ENCODE data around the gene NAP1L1.

NAP1L1 gene

DNA sequence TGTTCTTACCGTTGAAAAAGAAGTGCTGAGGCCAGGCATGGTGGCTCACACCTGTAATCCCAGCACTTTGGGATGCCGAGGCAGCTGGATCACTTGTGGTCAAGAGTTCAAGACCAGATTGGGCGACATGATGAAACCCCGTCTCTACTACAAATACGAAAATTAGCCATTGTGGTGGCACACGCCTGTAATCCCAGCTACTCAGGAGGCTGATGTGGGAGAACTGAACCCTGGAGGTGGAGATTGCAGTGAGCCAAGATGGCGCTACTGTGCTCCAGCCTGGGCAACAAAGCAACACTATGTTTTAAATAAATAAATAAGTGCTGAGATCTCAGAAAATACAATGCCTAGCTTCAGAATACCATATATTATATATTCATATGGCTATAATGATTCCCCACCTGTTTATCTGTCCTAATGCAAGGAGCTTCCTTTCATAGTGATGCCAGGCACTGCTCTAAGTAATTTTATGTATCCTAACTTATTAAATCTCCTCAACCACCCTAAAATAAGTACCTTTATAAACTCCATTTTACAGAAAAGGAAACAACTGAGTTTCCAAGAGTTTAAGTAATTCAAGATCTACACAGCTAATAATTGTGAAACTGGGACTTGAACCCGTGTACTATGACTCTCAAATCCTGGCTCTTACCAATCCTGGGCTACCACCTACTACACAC is 60.2 kb downstream of the NAP1L1 start:
- H3K9me3 ChIP-seq, result no peaks in the 10 kb centered on the region
- no peak overlapping the region for H3K9ac ChIP-seq
- H3K27me3 ChIP-seq, result peaks cover 9% of the 10 kb centered on the region
- TF ChIP-seq Cebpa-rat (IDR thresholded peaks at IDR 0.05), result no peak
- H4K20me1 ChIP-seq, result no peaks in the 10 kb centered on the region
- 0 out of 2 replicates have a peak overlapping the region, but pooled peaks have one; percentile 3 for H3K4me2 ChIP-seq
- no peak overlapping the region for H3K27ac ChIP-seq
- no peaks in the 10 kb centered on the region for H3K36me3 ChIP-seq
- no peak overlapping the region for H3K4me3 ChIP-seq
- H3K4me1 ChIP-seq, result peaks cover 23% of the 10 kb centered on the region

DNA sequence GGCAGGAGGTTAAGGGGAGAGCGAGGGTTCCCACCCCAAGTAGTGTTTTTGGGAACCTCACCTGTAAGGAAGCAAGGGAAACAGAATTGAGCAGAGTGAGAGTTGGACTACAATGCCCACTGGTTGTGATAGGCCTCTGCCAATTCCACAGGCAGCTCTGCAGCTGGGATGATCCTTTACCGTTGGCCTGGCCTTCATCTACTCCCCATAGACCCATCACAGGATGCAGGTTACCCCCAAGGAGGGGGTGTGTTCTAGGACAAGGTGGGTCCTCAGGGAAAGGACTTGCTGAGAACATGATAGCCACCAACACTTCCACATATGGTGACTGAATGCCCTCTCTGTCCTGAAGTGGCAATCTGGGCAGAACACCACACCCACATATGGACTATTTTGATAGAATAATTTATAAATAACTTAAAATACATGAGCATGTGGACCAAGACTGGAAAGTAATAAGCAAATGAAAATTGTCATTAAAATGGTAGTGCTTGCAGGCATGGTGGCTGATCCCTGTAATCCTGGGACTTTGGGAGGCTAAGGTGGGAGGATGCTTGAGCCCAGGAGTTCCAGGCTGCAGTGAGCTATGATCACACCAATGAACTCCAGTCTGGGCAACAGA is 61.3 kb downstream of the NAP1L1 start:
- H3K9ac ChIP-seq, result no peak overlapping the region
- no peaks in the 10 kb centered on the region for H3K36me3 ChIP-seq
- H3K4me1 ChIP-seq, result peaks cover 23% of the 10 kb centered on the region
- H3K4me2 ChIP-seq, result no peak overlapping the region
- H3K27me3 ChIP-seq, result no peaks in the 10 kb centered on the region; the same call in 1 of the 2 replicates
- H4K20me1 ChIP-seq, result no peaks in the 10 kb centered on the region
- H3K27ac ChIP-seq, result no peak overlapping the region
- no peaks in the 10 kb centered on the region for H3K9me3 ChIP-seq
- TF ChIP-seq Cebpa-rat (IDR thresholded peaks at IDR 0.05), result no peak
- no peak overlapping the region for H3K4me3 ChIP-seq

GRCh38 chr12:76022506-76022905 is 62.0 kb downstream of the NAP1L1 start:
- no peak overlapping the region for H3K4me2 ChIP-seq
- TF ChIP-seq Cebpa-rat (IDR thresholded peaks at IDR 0.05), result no peak

GRCh38 chr12:76020731-76021672 is 63.5 kb downstream of the NAP1L1 start:
- Histone ChIP-seq H3K27me3 (no peaks in the 10 kb centered on the region), H3K4me3 (no peak overlapping the region), H4K20me1 (no peaks in the 10 kb centered on the region), H3K9ac (no peak overlapping the region), H3K36me3 (no peaks in the 10 kb centered on the region), H3K4me2 (peak overlapping the region; percentile 20), H3K9me3 (no peaks in the 10 kb centered on the region), H3K27ac (no peak overlapping the region), H3K4me1 (peaks cover 23% of the 10 kb centered on the region)
- no peak for TF ChIP-seq Cebpa-rat (IDR thresholded peaks at IDR 0.05)

More at GRCh38 chr12:76022506-76022905, 62.0 kb downstream of the NAP1L1 start:
- no peak overlapping the region for H3K9ac ChIP-seq
- H4K20me1 ChIP-seq, result no peaks in the 10 kb centered on the region
- no peaks in the 10 kb centered on the region for H3K36me3 ChIP-seq
- no peaks in the 10 kb centered on the region for H3K27me3 ChIP-seq
- H3K4me1 ChIP-seq, result peaks cover 23% of the 10 kb centered on the region
- H3K9me3 ChIP-seq, result no peaks in the 10 kb centered on the region
- no peak overlapping the region for H3K27ac ChIP-seq
- H3K4me3 ChIP-seq, result no peak overlapping the region

DNA sequence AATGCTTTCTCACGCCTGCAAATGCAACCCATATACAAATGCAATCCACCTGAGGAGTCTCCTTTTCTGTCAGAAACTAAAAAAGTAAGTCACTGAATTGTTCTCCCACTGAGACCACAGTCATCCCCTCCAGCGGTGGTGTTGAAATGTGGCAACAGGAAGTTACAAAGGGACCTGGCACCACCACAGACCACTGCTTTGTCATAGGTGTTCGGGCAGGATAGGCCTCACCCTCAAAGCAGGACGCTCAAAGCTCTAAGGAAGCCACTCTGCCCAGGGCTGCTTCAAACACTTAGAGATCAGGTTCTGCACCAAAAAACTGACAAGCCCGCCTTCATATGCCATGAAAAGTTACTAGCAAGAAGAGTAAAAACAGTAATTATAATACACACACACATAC is 64.2 kb downstream of the NAP1L1 start:
- peaks cover 23% of the 10 kb centered on the region for H3K4me1 ChIP-seq
- H3K9ac ChIP-seq, result no peak overlapping the region
- H3K9me3 ChIP-seq, result no peaks in the 10 kb centered on the region
- TF ChIP-seq Cebpa-rat (IDR thresholded peaks at IDR 0.05), result no peak
- no peak overlapping the region for H3K27ac ChIP-seq
- no peaks in the 10 kb centered on the region for H3K36me3 ChIP-seq
- H3K4me3 ChIP-seq, result no peak overlapping the region
- peak overlapping the region; percentile 20; the same call in 1 of the 2 replicates for H3K4me2 ChIP-seq
- no peaks in the 10 kb centered on the region for H3K27me3 ChIP-seq
- no peaks in the 10 kb centered on the region for H4K20me1 ChIP-seq

DNA sequence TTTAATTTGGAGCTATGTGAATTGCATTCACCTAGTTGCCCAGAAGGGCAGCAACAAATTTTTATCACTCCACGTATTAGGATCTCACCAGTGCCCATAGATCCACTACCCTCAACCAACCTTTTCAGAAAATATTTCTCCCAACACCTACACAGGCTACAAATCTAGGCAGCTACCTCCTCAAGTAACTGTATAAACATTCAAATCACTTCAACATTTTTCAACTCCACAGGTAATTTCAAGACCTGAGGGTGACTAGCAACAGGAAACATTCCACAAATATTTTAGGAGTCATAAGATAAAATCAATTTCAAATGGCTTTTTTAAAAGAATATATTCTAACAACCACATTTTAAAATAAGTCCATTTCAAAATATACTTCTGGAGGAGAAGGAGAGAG is 65.8 kb downstream of the NAP1L1 start:
- no peak overlapping the region for H3K27ac ChIP-seq

GRCh38 chr12:76018111-76018510 is 66.4 kb downstream of the NAP1L1 start:
- Histone ChIP-seq H3K4me1 (peaks cover 15% of the 10 kb centered on the region), H3K27ac (no peak overlapping the region), H3K9me3 (no peaks in the 10 kb centered on the region), H3K4me2 (no peak overlapping the region), H3K36me3 (no peaks in the 10 kb centered on the region), H3K9ac (no peak overlapping the region), H4K20me1 (no peaks in the 10 kb centered on the region), H3K4me3 (no peak overlapping the region), H3K27me3 (no peaks in the 10 kb centered on the region)
- TF ChIP-seq Cebpa-rat (IDR thresholded peaks at IDR 0.05), result no peak

More for the DNA sequence above, 65.8 kb downstream of the NAP1L1 start:
- Histone ChIP-seq H3K36me3 (no peaks in the 10 kb centered on the region), H3K27me3 (no peaks in the 10 kb centered on the region), H3K9ac (no peak overlapping the region), H4K20me1 (no peaks in the 10 kb centered on the region), H3K4me1 (peaks cover 15% of the 10 kb centered on the region), H3K9me3 (no peaks in the 10 kb centered on the region), H3K4me3 (no peak overlapping the region), H3K4me2 (no peak overlapping the region)
- TF ChIP-seq Cebpa-rat (IDR thresholded peaks at IDR 0.05), result no peak

GRCh38 chr12:76014007-76014406 is 70.5 kb downstream of the NAP1L1 start:
- no peak overlapping the region for H3K9ac ChIP-seq

DNA sequence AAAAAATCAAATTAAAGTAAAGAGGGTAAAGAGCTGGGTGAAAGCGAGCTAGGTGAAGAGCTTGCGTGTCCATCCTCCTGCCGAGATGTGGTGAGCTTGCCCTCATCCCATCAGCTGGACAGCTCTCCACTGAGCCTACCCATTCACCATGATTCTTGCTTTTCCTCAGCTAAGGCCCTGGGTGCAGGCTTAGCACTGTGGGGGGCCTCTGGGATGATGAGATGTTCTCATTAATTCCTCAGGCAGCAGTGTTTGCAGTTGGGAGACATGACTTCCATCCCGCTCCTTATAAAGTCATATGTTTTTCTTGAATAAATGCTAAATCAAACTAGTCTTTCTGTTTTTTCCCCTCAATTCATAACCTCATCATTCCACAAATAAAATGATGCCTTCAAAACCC is 70.9 kb downstream of the NAP1L1 start:
- H3K27ac ChIP-seq, result no peak overlapping the region

More at GRCh38 chr12:76014007-76014406, 70.5 kb downstream of the NAP1L1 start:
- Histone ChIP-seq H4K20me1 (no peaks in the 10 kb centered on the region), H3K4me3 (no peak overlapping the region), H3K27me3 (no peaks in the 10 kb centered on the region), H3K9me3 (no peaks in the 10 kb centered on the region), H3K27ac (no peak overlapping the region), H3K4me1 (no peaks in the 10 kb centered on the region), H3K4me2 (no peak overlapping the region), H3K36me3 (no peaks in the 10 kb centered on the region)
- TF ChIP-seq Cebpa-rat (IDR thresholded peaks at IDR 0.05), result no peak

More for the DNA sequence above, 70.9 kb downstream of the NAP1L1 start:
- TF ChIP-seq Cebpa-rat (IDR thresholded peaks at IDR 0.05), result no peak
- H3K4me3 ChIP-seq, result no peak overlapping the region
- no peak overlapping the region for H3K9ac ChIP-seq
- H3K4me1 ChIP-seq, result no peaks in the 10 kb centered on the region
- H4K20me1 ChIP-seq, result no peaks in the 10 kb centered on the region
- no peak overlapping the region for H3K4me2 ChIP-seq
- no peaks in the 10 kb centered on the region for H3K36me3 ChIP-seq
- H3K27me3 ChIP-seq, result no peaks in the 10 kb centered on the region
- H3K9me3 ChIP-seq, result no peaks in the 10 kb centered on the region
